ENCODE results near the gene AKIRIN1. TPM values are rescaled to one million over a fixed set of nuclear protein-coding genes. Genes with fewer than 3 reads are reported as not detected.
"Not testable (repeated sequence)": the region's sequence is repeated elsewhere in the genome, so short reads cannot be mapped to it uniquely, and the experiment has no call there.

The AKIRIN1 gene
- polyA plus RNA-seq, 1 donor = 49.3 TPM

- no peaks in the 10 kb centered on the region for H3K9me3 ChIP-seq (ENCODE audit: control insufficient read depth, low read depth, low read length)
- no peak overlapping the region for H3K4me3 ChIP-seq (ENCODE audit: low read length)
- DNase-seq = no peak
- no peaks in the 10 kb centered on the region for H3K36me3 ChIP-seq (ENCODE audit: control insufficient read depth, insufficient read depth, low read length)
- peaks cover 11% of the 10 kb centered on the region for H3K27me3 ChIP-seq (ENCODE audit: control insufficient read depth, insufficient read depth, low read length)
- no peak overlapping the region for H3K27ac ChIP-seq (ENCODE audit: low read length)
- WGBS (ENCODE audit: insufficient coverage, low lambda C conversion rate) = no CpG with 5 or more reads among the region's 7 CpGs
- H3K4me1 ChIP-seq (ENCODE audit: control insufficient read depth, insufficient read depth, low read length) = no peaks in the 10 kb centered on the region
These were observed 28.5 kb upstream of the AKIRIN1 start for GRCh38 chr1:38962560-38962959.

- no CpG with 5 or more reads among the region's 3 CpGs for WGBS (ENCODE audit: insufficient coverage, low lambda C conversion rate)
- H3K27me3 ChIP-seq (ENCODE audit: control insufficient read depth, insufficient read depth, low read length) = peaks cover 11% of the 10 kb centered on the region
- no peak for DNase-seq
- no peaks in the 10 kb centered on the region for H3K4me1 ChIP-seq (ENCODE audit: control insufficient read depth, insufficient read depth, low read length)
- H3K4me3 ChIP-seq (ENCODE audit: low read length) = no peak overlapping the region
- H3K27ac ChIP-seq (ENCODE audit: low read length) = no peak overlapping the region
- H3K36me3 ChIP-seq (ENCODE audit: control insufficient read depth, insufficient read depth, low read length) = no peaks in the 10 kb centered on the region
- no peaks in the 10 kb centered on the region for H3K9me3 ChIP-seq (ENCODE audit: control insufficient read depth, low read depth, low read length)
These were observed 26.9 kb upstream of the AKIRIN1 start for GRCh38 chr1:38964140-38964548.

DNA sequence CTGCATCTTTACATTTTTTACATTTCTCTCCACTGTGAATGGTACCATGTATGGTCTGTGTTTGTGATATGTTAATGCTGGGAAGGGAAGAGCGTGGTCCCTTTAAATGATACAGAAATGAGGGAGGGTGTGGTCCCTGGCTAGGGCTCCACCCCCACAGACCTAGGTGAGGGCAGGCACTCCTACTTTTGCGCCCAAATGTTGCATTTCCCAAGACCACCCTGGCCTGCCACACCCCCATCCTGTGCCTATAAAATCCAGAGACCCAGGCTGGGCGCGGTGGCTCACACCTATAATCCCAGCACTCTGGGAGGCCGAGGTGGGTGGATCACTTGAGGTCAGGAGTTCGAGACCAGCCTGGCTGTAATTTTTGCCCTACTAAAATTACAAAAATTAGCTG, 17.9 kb upstream of the AKIRIN1 start:
- not testable (repeated sequence) for H3K4me1 ChIP-seq (ENCODE audit: control insufficient read depth, insufficient read depth, low read length); H3K27me3 ChIP-seq (ENCODE audit: control insufficient read depth, insufficient read depth, low read length); H3K9me3 ChIP-seq (ENCODE audit: control insufficient read depth, low read depth, low read length); H3K27ac ChIP-seq (ENCODE audit: low read length); DNase-seq; H3K36me3 ChIP-seq (ENCODE audit: control insufficient read depth, insufficient read depth, low read length); H3K4me3 ChIP-seq (ENCODE audit: low read length)
- WGBS (ENCODE audit: insufficient coverage, low lambda C conversion rate) = no CpG with 5 or more reads among the region's 6 CpGs

DNA sequence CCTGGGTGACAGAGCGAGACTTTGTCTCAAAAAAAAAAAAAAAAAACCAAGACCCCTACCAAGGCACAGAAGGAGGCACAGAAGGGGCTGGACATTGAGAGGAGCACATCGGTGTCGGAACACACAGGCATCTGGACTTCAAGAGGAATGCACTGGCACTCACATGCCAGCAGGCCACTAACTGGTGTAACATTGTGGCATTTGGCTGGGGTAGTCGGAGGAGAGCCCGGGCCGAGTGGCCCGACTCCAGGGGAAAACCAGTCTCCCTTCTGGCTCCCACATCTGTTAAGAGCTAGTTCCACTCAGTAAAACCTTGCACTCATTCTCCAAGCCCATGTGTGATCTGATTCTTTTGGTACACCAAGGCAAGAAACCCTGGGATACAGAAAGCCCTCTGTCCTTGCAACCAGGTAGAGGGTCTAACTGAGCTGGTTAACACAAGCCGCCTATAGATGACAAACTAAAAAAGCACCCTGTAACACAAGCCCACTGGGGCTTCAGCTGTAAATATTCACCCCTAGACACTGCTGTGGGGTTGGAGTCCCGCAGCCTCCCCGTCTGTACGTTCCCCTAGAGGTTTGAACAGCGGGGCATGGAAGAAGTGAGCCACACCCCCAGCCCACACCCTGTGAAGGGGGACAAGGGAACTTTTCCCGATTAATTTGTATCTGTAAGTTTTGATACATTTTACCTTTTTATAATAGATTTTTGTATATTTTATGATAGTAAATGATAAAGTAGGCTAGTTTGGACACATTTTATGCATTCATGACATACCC, 17.2 kb upstream of the AKIRIN1 start:
- H3K27me3 ChIP-seq (ENCODE audit: control insufficient read depth, insufficient read depth, low read length) = peaks cover 4% of the 10 kb centered on the region
- H3K9me3 ChIP-seq (ENCODE audit: control insufficient read depth, low read depth, low read length) = no peaks in the 10 kb centered on the region
- no peak overlapping the region for H3K27ac ChIP-seq (ENCODE audit: low read length)
- H3K4me1 ChIP-seq (ENCODE audit: control insufficient read depth, insufficient read depth, low read length) = peaks cover 3% of the 10 kb centered on the region
- 80% methylated on average over 1 of the region's 13 CpGs for WGBS (ENCODE audit: insufficient coverage, low lambda C conversion rate)
- H3K36me3 ChIP-seq (ENCODE audit: control insufficient read depth, insufficient read depth, low read length) = no peaks in the 10 kb centered on the region
- no peak for DNase-seq
- no peak overlapping the region for H3K4me3 ChIP-seq (ENCODE audit: low read length)

DNA sequence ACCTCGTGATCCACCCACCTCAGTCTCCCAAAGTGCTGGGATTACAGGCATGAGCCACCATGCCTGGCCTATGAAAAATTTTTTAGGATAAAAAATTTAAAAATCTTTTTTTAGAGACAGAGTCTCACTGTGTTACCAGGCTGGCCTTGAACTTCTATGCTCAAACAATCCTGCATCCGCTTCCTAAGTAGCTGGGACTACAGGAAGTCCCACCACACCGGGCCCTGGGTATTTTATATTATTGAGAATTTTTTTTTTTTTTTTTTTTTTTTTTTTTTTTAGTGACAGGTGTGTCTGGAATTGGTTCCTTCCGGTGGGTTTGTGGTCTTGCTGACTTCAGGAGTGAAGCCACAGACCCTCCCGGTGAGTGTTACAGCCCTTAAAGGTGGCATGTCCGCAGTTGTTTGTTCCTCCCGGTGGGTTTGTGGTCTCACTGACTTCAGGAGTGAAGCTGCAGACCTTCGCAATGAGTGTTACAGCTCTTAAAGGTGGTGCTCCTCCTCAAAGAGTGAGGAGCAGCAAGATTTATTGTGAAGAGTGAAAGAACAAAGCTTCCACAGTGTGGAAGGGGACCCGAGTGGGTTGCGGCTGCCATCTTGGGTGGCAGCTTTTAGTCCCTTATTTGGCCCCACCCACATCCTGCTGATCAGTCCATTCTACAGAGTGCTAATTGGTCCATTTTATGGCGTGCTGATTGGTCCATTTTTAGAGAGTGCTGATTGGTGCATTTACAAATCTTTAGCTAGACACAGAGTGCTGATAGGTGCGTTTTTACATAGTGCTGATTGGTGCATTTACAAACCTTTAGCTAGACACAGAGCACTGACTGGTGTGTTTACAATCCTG, 13.5 kb upstream of the AKIRIN1 start:
- H3K4me3 ChIP-seq (ENCODE audit: low read length); H3K27me3 ChIP-seq (ENCODE audit: control insufficient read depth, insufficient read depth, low read length); DNase-seq; H3K36me3 ChIP-seq (ENCODE audit: control insufficient read depth, insufficient read depth, low read length); H3K4me1 ChIP-seq (ENCODE audit: control insufficient read depth, insufficient read depth, low read length); H3K9me3 ChIP-seq (ENCODE audit: control insufficient read depth, low read depth, low read length); H3K27ac ChIP-seq (ENCODE audit: low read length): not testable (repeated sequence)
- 100% methylated on average over 1 of the region's 12 CpGs for WGBS (ENCODE audit: insufficient coverage, low lambda C conversion rate)

GRCh38 chr1:38978245-38978542, 12.9 kb upstream of the AKIRIN1 start:
- H3K36me3 ChIP-seq (ENCODE audit: control insufficient read depth, insufficient read depth, low read length); H3K9me3 ChIP-seq (ENCODE audit: control insufficient read depth, low read depth, low read length); H3K27ac ChIP-seq (ENCODE audit: low read length); H3K4me3 ChIP-seq (ENCODE audit: low read length); DNase-seq; H3K4me1 ChIP-seq (ENCODE audit: control insufficient read depth, insufficient read depth, low read length); H3K27me3 ChIP-seq (ENCODE audit: control insufficient read depth, insufficient read depth, low read length): not testable (repeated sequence)
- no CpG with 5 or more reads among the region's 6 CpGs for WGBS (ENCODE audit: insufficient coverage, low lambda C conversion rate)

DNA sequence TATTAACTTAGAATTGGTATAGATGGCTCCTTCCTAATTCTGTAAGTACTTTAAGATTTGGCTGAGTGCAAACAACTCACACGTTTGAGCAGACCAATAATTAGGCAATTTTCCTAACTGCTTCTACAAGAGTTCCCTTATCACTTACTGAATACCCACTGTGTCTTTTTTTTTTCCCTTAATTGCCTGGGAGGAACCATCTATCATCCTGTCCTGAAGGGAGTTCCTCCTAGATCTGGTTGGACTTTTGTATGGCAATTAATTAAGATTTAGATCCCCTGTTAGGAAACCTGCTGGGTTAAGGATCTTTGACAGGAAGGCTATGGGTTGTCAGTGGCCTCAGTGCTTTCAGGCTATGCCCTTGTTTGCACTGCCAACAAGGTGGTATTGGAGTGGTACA, 11.7 kb upstream of the AKIRIN1 start:
- H3K4me1 ChIP-seq (ENCODE audit: control insufficient read depth, insufficient read depth, low read length); H3K36me3 ChIP-seq (ENCODE audit: control insufficient read depth, insufficient read depth, low read length); H3K9me3 ChIP-seq (ENCODE audit: control insufficient read depth, low read depth, low read length); H3K27me3 ChIP-seq (ENCODE audit: control insufficient read depth, insufficient read depth, low read length); DNase-seq; H3K27ac ChIP-seq (ENCODE audit: low read length); H3K4me3 ChIP-seq (ENCODE audit: low read length): not testable (repeated sequence)
- WGBS (ENCODE audit: insufficient coverage, low lambda C conversion rate) = no CpG with 5 or more reads among the region's 1 CpG

GRCh38 chr1:38989979-38990378, 1.1 kb upstream of the AKIRIN1 start:
- Histone ChIP-seq H3K27ac (ENCODE audit: low read length) (no peak overlapping the region), H3K4me1 (ENCODE audit: control insufficient read depth, insufficient read depth, low read length) (peaks cover 12% of the 10 kb centered on the region), H3K4me3 (ENCODE audit: low read length) (no peak overlapping the region), H3K36me3 (ENCODE audit: control insufficient read depth, insufficient read depth, low read length) (peaks cover under 1% of the 10 kb centered on the region), H3K9me3 (ENCODE audit: control insufficient read depth, low read depth, low read length) (no peaks in the 10 kb centered on the region), H3K27me3 (ENCODE audit: control insufficient read depth, insufficient read depth, low read length) (no peaks in the 10 kb centered on the region)
- no peak for DNase-seq
- WGBS (ENCODE audit: insufficient coverage, low lambda C conversion rate) = no CpG with 5 or more reads among the region's 2 CpGs

DNA sequence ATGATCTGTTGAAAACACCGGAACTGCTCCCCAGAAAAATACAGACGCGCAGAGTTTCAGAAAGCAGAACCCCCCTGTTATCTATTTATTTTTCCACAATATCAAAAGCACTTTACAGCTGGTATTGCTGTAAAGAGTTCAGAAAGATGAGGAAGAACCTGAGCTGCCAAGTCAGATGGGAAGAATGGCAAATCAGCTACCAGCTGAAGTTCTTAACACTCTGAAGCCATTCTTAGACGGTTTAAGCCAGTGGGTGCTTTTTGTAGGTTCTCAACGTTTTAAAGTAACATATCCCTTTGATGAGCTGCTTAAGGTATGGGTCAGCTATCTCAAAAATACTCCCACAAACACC, 714 bp upstream of the AKIRIN1 start:
- no peaks in the 10 kb centered on the region for H3K27me3 ChIP-seq (ENCODE audit: control insufficient read depth, insufficient read depth, low read length)
- H3K27ac ChIP-seq (ENCODE audit: low read length) = peak overlapping the region; percentile 51
- no peaks in the 10 kb centered on the region for H3K9me3 ChIP-seq (ENCODE audit: control insufficient read depth, low read depth, low read length)
- peak overlapping the region; percentile 56 for H3K4me3 ChIP-seq (ENCODE audit: low read length)
- peaks cover 12% of the 10 kb centered on the region for H3K4me1 ChIP-seq (ENCODE audit: control insufficient read depth, insufficient read depth, low read length)
- DNase-seq = no peak
- peaks cover 4% of the 10 kb centered on the region for H3K36me3 ChIP-seq (ENCODE audit: control insufficient read depth, insufficient read depth, low read length)
- no CpG with 5 or more reads among the region's 5 CpGs for WGBS (ENCODE audit: insufficient coverage, low lambda C conversion rate)

DNA sequence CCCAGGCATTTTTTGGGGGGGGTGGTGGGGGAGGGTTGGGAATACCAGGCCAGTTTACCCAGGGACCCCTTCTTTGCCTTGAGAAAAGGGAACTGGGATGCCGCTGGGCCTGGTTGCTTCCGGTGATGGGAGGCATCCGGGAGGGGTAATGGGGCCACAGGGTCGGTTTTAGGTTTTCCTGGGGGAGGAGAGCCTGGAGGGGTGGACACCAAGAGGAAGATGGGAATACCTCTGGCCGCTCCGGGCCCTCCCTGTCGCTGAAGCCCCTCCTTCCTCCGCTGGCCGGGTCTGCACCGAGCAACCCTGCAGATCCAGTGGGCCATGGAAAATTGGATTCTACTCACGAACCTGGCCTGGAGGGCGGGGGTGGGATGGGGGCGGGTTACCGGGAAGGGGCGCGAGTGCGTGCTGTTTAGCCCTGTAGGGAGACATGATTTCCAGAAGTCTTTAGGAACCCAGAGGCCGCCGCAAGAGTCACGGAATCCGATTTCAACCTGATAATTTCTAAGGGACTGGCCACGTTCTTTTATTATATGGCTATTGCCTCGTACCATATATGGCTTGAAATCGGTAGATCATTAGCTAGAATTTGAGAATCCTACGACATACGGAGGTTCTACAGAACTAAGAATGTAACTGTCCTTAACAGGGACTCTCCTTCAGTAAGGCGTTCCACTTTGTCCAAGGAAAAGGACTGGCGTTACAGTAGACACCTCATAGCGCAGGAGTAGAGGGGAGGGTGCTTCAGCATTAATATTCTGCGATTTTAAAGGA, 749 bp downstream of the AKIRIN1 start:
- peaks cover 8% of the 10 kb centered on the region for H3K4me1 ChIP-seq (ENCODE audit: control insufficient read depth, insufficient read depth, low read length)
- H3K27ac ChIP-seq (ENCODE audit: low read length) = peak overlapping the region; percentile 60
- DNase-seq = peak; percentile 21 to 60
- H3K4me3 ChIP-seq (ENCODE audit: low read length) = peak overlapping the region; percentile 90
- peaks cover 5% of the 10 kb centered on the region for H3K36me3 ChIP-seq (ENCODE audit: control insufficient read depth, insufficient read depth, low read length)
- no peaks in the 10 kb centered on the region for H3K9me3 ChIP-seq (ENCODE audit: control insufficient read depth, low read depth, low read length)
- H3K27me3 ChIP-seq (ENCODE audit: control insufficient read depth, insufficient read depth, low read length) = no peaks in the 10 kb centered on the region
- WGBS (ENCODE audit: insufficient coverage, low lambda C conversion rate) = no CpG with 5 or more reads among the region's 30 CpGs
